ENCODE measurements around the gene PLEKHB2.
A peak's percentile ranks its signal among the peaks of the same experiment; 100 is the strongest.
"Not testable (repeated sequence)": the region's sequence is repeated elsewhere in the genome, so short reads cannot be mapped to it uniquely, and the experiment has no call there.

The PLEKHB2 gene

DNA sequence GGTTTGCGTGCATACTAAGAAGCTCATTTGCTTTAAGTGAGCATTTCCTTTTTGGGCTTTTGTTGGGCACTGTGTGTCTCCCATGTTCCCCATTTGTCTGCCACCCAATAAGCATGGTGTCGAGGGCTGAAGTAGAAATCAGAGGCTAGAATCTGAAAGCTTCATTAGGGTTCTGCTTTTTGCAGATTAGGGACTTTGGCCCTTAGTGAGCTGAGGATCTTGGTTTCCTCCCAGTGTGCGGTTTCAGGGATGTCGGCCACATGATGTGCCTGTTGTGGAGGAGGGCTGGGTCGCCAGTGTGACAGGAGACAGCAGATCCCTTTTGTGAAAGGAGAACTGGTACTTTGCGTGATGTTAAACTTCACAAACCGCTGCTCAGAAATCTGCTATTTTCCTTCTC lies 41.1 kb downstream of the PLEKHB2 start:
- TF ChIP-seq, protein P1, sequence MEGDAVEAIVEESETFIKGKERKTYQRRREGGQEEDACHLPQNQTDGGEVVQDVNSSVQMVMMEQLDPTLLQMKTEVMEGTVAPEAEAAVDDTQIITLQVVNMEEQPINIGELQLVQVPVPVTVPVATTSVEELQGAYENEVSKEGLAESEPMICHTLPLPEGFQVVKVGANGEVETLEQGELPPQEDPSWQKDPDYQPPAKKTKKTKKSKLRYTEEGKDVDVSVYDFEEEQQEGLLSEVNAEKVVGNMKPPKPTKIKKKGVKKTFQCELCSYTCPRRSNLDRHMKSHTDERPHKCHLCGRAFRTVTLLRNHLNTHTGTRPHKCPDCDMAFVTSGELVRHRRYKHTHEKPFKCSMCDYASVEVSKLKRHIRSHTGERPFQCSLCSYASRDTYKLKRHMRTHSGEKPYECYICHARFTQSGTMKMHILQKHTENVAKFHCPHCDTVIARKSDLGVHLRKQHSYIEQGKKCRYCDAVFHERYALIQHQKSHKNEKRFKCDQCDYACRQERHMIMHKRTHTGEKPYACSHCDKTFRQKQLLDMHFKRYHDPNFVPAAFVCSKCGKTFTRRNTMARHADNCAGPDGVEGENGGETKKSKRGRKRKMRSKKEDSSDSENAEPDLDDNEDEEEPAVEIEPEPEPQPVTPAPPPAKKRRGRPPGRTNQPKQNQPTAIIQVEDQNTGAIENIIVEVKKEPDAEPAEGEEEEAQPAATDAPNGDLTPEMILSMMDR (IDR thresholded peaks at IDR 0.05): no peak
- DNase-seq (ENCODE audit: low spot score): no peak
- no peak overlapping the region for H3K4me3 ChIP-seq
- no peak overlapping the region for H3K27ac ChIP-seq

DNA sequence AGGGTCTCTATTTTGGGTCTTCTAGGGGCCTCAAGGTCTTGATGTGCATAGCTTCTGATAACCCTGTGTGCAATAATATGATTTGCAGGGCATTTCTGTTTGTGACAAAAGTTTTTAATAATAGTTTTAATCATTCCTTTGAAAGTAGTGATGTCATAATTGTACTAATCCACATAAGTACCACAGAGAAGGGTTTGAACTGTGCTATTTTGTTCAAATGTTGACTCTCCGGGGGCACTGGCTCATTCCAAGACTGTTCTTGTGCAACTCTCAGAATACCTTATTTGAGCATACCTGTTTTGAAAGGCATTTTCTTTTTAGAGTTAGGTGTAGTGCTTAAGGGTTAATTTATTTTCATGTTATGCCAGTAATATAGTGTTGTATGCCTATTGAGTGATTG lies 41.6 kb downstream of the PLEKHB2 start:
- H3K4me3 ChIP-seq: no peak overlapping the region
- no peak overlapping the region for H3K27ac ChIP-seq
- TF ChIP-seq, protein P1 (IDR thresholded peaks at IDR 0.05): no peak
- no peak for DNase-seq (ENCODE audit: low spot score)

DNA sequence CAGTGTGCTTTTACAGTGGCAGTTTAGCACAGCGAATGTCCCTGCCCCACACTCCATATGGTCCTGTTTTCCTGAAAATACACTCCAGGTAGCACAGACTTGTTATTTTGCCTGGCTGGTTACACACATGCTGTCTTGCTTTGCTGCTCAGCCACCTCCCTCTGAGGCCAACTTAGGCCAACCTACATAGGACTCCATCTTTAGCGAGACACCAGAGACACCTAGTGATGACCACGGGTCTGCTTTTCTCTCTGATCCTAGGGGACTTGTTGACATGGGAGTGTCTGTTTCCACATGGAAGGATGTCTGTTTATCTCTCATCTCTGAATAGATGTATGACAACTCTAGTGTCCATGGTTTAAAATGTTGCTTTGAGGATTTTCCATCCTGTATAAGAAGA lies 43.3 kb downstream of the PLEKHB2 start:
- TF ChIP-seq, protein P1 (IDR thresholded peaks at IDR 0.05): no peak
- Histone ChIP-seq H3K4me3 (no peak overlapping the region), H3K27ac (no peak overlapping the region)
- no peak for DNase-seq (ENCODE audit: low spot score)

DNA sequence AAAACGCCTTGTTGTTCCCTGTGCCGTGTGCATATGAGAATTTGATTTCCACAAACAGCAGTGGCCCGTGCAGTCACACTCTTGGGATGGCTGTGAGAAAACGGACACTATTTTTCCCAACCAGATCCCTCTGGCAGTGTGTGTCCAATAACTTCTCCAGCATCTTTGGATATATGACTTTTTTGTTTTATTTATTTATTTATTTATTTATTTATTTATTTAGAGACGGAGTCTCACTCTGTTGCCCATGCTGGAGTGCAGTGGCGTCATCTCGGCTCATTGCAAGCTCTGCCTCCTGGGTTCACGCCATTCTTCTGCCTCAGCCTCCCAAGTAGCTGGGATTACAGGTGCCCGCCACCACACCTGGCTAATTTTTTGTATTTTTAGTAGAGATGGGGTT lies 45.0 kb downstream of the PLEKHB2 start:
- not testable (repeated sequence) for H3K27ac ChIP-seq; DNase-seq (ENCODE audit: low spot score); H3K4me3 ChIP-seq

DNA sequence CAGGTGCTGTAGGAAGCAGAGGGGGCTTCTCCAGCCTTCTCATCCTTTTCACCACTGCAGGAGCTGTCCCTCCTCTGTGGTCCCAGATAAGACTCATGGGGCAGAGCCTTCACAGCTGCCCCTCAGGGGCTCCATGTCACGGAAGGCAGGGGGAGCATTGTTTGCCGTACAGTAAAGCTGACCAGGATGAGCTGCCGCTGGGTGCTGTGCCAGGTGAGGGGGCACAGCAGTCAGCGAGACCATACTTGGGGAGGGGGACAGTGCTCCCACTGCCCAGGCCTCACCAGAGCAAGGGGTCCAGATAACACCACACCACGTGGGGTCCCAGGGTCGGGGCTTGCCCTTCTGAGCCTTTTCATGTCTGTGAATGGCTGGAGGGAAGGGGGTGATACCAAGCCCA lies 46.3 kb downstream of the PLEKHB2 start:
- no peak overlapping the region for H3K4me3 ChIP-seq
- no peak for DNase-seq (ENCODE audit: low spot score)
- H3K27ac ChIP-seq: no peak overlapping the region
- TF ChIP-seq, protein P1 (IDR thresholded peaks at IDR 0.05): no peak

DNA sequence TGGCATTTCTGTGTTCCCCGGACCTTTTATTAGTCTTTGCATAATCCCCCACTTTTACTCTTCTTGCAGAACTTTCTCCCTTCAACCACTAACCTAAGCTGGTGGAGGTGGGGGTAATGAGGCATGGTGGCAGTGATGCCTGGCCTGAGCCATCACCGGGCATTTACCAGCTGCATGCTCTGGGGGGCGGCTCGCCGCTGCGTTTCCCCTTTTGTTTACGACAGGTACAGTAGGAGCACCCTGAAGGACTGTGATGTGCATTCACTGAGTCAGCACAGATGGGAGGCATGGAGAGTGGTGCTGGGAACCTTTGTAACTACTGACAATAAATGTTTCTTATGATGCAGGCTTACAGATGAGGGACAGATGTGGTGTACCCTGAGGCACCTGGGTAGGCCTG lies 46.9 kb downstream of the PLEKHB2 start:
- H3K27ac ChIP-seq: no peak overlapping the region
- DNase-seq (ENCODE audit: low spot score): no peak
- no peak overlapping the region for H3K4me3 ChIP-seq
- TF ChIP-seq, protein P1 (IDR thresholded peaks at IDR 0.05): no peak

DNA sequence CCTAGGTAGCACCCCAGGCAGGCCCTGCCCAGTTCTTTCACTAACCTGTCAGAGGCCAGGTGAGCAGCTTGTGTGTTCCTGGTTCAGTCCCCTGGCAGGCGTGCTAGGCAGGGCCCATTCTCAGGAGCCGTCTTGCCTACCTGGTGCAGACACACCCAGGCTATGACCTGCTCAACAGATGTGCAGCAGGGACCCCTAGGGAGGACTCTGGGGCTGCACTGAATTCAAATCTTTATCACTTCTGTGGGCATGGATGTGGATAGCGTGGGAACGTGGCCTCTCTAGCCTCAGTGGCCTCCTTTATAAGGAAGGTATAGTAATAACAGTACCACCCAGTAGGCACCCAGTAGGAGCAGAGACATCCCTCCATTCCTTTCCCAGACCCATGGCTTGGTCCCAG lies 48.4 kb downstream of the PLEKHB2 start:
- no peak for DNase-seq (ENCODE audit: low spot score)
- Histone ChIP-seq H3K4me3 (no peak overlapping the region), H3K27ac (no peak overlapping the region)
- TF ChIP-seq, protein P1 (IDR thresholded peaks at IDR 0.05): no peak

DNA sequence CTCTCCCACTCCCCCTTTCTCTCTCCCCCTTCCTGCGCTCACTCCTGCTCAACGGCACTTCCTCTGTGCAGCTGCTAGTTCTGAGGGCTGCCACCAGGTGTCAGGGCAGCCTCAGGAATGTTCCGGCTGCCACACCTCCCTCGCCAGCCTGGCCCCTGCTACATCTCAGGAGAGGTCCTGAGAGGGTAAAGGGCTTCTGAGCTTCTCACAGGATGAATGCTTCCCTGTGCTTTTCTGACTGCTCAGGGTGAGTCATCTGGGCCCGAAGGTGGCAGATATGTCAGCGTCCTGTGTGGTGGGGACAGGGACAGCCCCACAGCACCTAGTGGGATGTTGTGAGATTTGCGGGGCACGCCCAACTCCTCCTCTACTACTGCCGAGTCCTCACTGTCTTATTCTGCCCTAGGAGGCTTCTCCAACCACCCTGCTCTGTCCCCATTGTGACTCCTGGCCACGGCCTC lies 49.0 kb downstream of the PLEKHB2 start:
- TF ChIP-seq, protein P1 (IDR thresholded peaks at IDR 0.05): peak; percentile 64
- Histone ChIP-seq H3K27ac (no peak overlapping the region), H3K4me3 (no peak overlapping the region)
- no peak for DNase-seq (ENCODE audit: low spot score)

All from coronary artery (tissue), 2 donors.